Loucy (cell line): ENCODE measurements around the gene SIDT2.
"Not testable (repeated sequence)": the region's sequence is repeated elsewhere in the genome, so short reads cannot be mapped to it uniquely, and the experiment has no call there.

Experiments
- EZH2phosphoT487 ChIP-seq: fragments of 200-600 bp; IDR thresholded peaks from 2 replicates; pipeline ENCODE4 v1.6.1; 2018; ENCODE audit warnings: antibody characterized with exemption, mild to moderate bottlenecking, moderate library complexity, borderline replicate concordance
- TF ChIP-seq, protein P1 (sequence below): fragments of 200-600 bp; sonication (generic); conservative IDR thresholded peaks from 2 replicates; pipeline ENCODE4 v1.5.1; 2014; ENCODE audit warnings: mild to moderate bottlenecking, antibody characterized with exemption, low read length

DNA sequence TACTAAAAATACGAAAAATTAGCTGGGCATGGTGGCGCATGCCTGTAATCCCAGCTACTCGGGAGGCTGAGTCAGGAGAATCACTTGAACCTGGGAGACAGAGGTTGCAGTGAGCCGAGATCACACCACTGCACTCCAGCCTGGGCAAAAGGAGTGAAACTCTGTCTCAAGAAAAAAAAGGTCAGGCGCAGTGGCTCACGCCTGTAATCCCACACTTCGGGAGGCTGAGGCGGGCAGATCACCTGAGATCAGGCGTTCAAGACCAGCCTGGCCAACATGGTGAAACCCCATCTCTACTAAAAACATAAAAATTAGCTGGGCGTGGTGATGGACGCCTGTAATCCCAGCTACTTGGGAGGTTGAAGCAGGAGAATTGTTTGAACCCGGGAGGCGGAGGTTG, 4.6 kb downstream of the SIDT2 start:
- TF ChIP-seq, protein P1, sequence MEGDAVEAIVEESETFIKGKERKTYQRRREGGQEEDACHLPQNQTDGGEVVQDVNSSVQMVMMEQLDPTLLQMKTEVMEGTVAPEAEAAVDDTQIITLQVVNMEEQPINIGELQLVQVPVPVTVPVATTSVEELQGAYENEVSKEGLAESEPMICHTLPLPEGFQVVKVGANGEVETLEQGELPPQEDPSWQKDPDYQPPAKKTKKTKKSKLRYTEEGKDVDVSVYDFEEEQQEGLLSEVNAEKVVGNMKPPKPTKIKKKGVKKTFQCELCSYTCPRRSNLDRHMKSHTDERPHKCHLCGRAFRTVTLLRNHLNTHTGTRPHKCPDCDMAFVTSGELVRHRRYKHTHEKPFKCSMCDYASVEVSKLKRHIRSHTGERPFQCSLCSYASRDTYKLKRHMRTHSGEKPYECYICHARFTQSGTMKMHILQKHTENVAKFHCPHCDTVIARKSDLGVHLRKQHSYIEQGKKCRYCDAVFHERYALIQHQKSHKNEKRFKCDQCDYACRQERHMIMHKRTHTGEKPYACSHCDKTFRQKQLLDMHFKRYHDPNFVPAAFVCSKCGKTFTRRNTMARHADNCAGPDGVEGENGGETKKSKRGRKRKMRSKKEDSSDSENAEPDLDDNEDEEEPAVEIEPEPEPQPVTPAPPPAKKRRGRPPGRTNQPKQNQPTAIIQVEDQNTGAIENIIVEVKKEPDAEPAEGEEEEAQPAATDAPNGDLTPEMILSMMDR = not testable (repeated sequence)
- TF ChIP-seq EZH2phosphoT487 = not testable (repeated sequence)
